Activated CD4-positive, alpha-beta memory T cell treated with anti-CD3 and anti-CD28 coated beads, Interleukin-2, amount 10 ng/mL, durations not matched to agents 7 days and 5 days (primary cell): ENCODE results near the gene GULP1. TPM values are rescaled to one million over a fixed set of nuclear protein-coding genes. Genes with fewer than 3 reads are reported as not detected.
"Not testable (repeated sequence)": the region's sequence is repeated elsewhere in the genome, so short reads cannot be mapped to it uniquely, and the experiment has no call there.

Experiments used
- CTCF ChIA-PET: fragments of 350-600 bp; sonication (Branson Sonifier 250); formaldehyde crosslinking; loops from one replicate; lab custom pipeline; 2021; ENCODE audit warnings: antibody characterized with exemption, inconsistent platforms; lab: Charles Lee
- POLR2A ChIA-PET: fragments of 350-600 bp; sonication (Branson Sonifier 250); formaldehyde crosslinking; loops from one replicate; lab custom pipeline; 2021; ENCODE audit warnings: antibody characterized with exemption; lab: Charles Lee
- DNase-seq: peaks from one replicate; pipeline ENCODE4 v3.0.0-alpha.2; 2020
- H3K27ac Mint-ChIP-seq: one replicate; pipeline ENCODE4 v1.8.0; 2021; ENCODE audit warnings: mild to moderate bottlenecking, mixed read lengths
- H3K27me3 Mint-ChIP-seq: one replicate; pipeline ENCODE4 v1.8.0; 2021; ENCODE audit warnings: mixed read lengths
- H3K36me3 Mint-ChIP-seq: one replicate; pipeline ENCODE4 v1.8.0; 2021; ENCODE audit warnings: low read depth, mixed read lengths
- H3K4me1 Mint-ChIP-seq: one replicate; pipeline ENCODE4 v1.8.0; 2021; ENCODE audit warnings: mixed read lengths
- H3K4me3 Mint-ChIP-seq: one replicate; pipeline ENCODE4 v1.8.0; 2021; ENCODE audit warnings: mild to moderate bottlenecking, mixed read lengths
- H3K9me3 Mint-ChIP-seq: one replicate; pipeline ENCODE4 v1.8.0; 2021; ENCODE audit warnings: mixed read lengths
- total RNA-seq, 2 experiments: library from RNA; stranded (reverse); gene quantifications; one replicate each; pipeline ENCODE4 v1.2.3, GENCODE V29; 2021

The GULP1 gene
- total RNA-seq, 2 experiments from 2014 or later, result not detected

GRCh38 chr2:188277786-188278185 is 13.9 kb upstream of the GULP1 start:
- no peaks in the 10 kb centered on the region for H3K27me3 Mint-ChIP-seq
- H3K9me3 Mint-ChIP-seq, result peaks cover 1% of the 10 kb centered on the region
- no peaks in the 10 kb centered on the region for H3K36me3 Mint-ChIP-seq
- H3K27ac Mint-ChIP-seq, result no peak overlapping the region
- no peak overlapping the region for H3K4me3 Mint-ChIP-seq
- POLR2A ChIA-PET, result no interaction called here
- CTCF ChIA-PET, result no interaction called here
- H3K4me1 Mint-ChIP-seq, result no peaks in the 10 kb centered on the region
- DNase-seq, result no peak

GRCh38 chr2:188278388-188279092 is 13.1 kb upstream of the GULP1 start:
- Mint-ChIP-seq H3K36me3 (no peaks in the 10 kb centered on the region), H3K9me3 (peaks cover 4% of the 10 kb centered on the region), H3K27me3 (no peaks in the 10 kb centered on the region), H3K4me3 (no peak overlapping the region), H3K27ac (no peak overlapping the region), H3K4me1 (no peaks in the 10 kb centered on the region)
- ChIA-PET POLR2A (no interaction called here), CTCF (no interaction called here)
- DNase-seq, result no peak

- POLR2A ChIA-PET, result no interaction called here
- CTCF ChIA-PET, result no interaction called here
- no peaks in the 10 kb centered on the region for H3K27me3 Mint-ChIP-seq
- no peak for DNase-seq
- H3K36me3 Mint-ChIP-seq, result no peaks in the 10 kb centered on the region
- no peaks in the 10 kb centered on the region for H3K4me1 Mint-ChIP-seq
- no peak overlapping the region for H3K4me3 Mint-ChIP-seq
- H3K9me3 Mint-ChIP-seq, result peaks cover 4% of the 10 kb centered on the region
- no peak overlapping the region for H3K27ac Mint-ChIP-seq
Observed at GRCh38 chr2:188279093-188279445, 12.6 kb upstream of the GULP1 start.

GRCh38 chr2:188280811-188281222 is 10.9 kb upstream of the GULP1 start:
- H3K4me3 Mint-ChIP-seq, result no peak overlapping the region
- no peaks in the 10 kb centered on the region for H3K36me3 Mint-ChIP-seq
- POLR2A ChIA-PET, result no interaction called here
- CTCF ChIA-PET, result no interaction called here
- DNase-seq, result no peak
- no peaks in the 10 kb centered on the region for H3K4me1 Mint-ChIP-seq
- peaks cover 4% of the 10 kb centered on the region for H3K9me3 Mint-ChIP-seq
- H3K27ac Mint-ChIP-seq, result no peak overlapping the region
- no peaks in the 10 kb centered on the region for H3K27me3 Mint-ChIP-seq

GRCh38 chr2:188282907-188283306 is 8.8 kb upstream of the GULP1 start:
- Mint-ChIP-seq H3K9me3 (peaks cover 4% of the 10 kb centered on the region), H3K27me3 (no peaks in the 10 kb centered on the region), H3K4me3 (no peak overlapping the region), H3K4me1 (no peaks in the 10 kb centered on the region), H3K36me3 (no peaks in the 10 kb centered on the region), H3K27ac (no peak overlapping the region)
- no peak for DNase-seq
- POLR2A ChIA-PET, result no interaction called here
- CTCF ChIA-PET, result no interaction called here

GRCh38 chr2:188284251-188284650 is 7.4 kb upstream of the GULP1 start:
- H3K4me1 Mint-ChIP-seq, H3K27ac Mint-ChIP-seq, H3K36me3 Mint-ChIP-seq, H3K4me3 Mint-ChIP-seq, POLR2A ChIA-PET, DNase-seq, H3K27me3 Mint-ChIP-seq, H3K9me3 Mint-ChIP-seq, CTCF ChIA-PET: not testable (repeated sequence)

GRCh38 chr2:188285049-188285448 is 6.6 kb upstream of the GULP1 start:
- Mint-ChIP-seq H3K9me3 (peaks cover 4% of the 10 kb centered on the region), H3K4me1 (no peaks in the 10 kb centered on the region), H3K36me3 (no peaks in the 10 kb centered on the region), H3K27me3 (peaks cover 1% of the 10 kb centered on the region), H3K27ac (no peak overlapping the region), H3K4me3 (no peak overlapping the region)
- no peak for DNase-seq
- ChIA-PET CTCF (no interaction called here), POLR2A (no interaction called here)

GRCh38 chr2:188285774-188286173 is 5.9 kb upstream of the GULP1 start:
- no peak overlapping the region for H3K27ac Mint-ChIP-seq
- no peak overlapping the region for H3K4me3 Mint-ChIP-seq
- H3K36me3 Mint-ChIP-seq, result no peaks in the 10 kb centered on the region
- H3K27me3 Mint-ChIP-seq, result peaks cover 2% of the 10 kb centered on the region
- ChIA-PET CTCF (no interaction called here), POLR2A (no interaction called here)
- peaks cover 4% of the 10 kb centered on the region for H3K9me3 Mint-ChIP-seq
- DNase-seq, result no peak
- H3K4me1 Mint-ChIP-seq, result no peaks in the 10 kb centered on the region

- CTCF ChIA-PET, result no interaction called here
Observed at GRCh38 chr2:188291142-188291616, 495 bp upstream of the GULP1 start.

GRCh38 chr2:188292348-188293239 is 920 bp downstream of the GULP1 start:
- no peak for DNase-seq
- POLR2A ChIA-PET, result no interaction called here
- H3K27ac Mint-ChIP-seq, result no peak overlapping the region
- H3K4me3 Mint-ChIP-seq, result no peak overlapping the region
- H3K4me1 Mint-ChIP-seq, result peaks cover 4% of the 10 kb centered on the region
- CTCF ChIA-PET, result interaction anchor here (1.2 kb wide), 1 partner anchor 25 kb away, joined by 4 read pairs; no protein-coding TSS in a partner anchor
- H3K9me3 Mint-ChIP-seq, result no peaks in the 10 kb centered on the region
- no peaks in the 10 kb centered on the region for H3K36me3 Mint-ChIP-seq
- H3K27me3 Mint-ChIP-seq, result peaks cover 31% of the 10 kb centered on the region

More at GRCh38 chr2:188291142-188291616, 495 bp upstream of the GULP1 start:
- no peak for DNase-seq
- Mint-ChIP-seq H3K9me3 (no peaks in the 10 kb centered on the region), H3K27me3 (peaks cover 31% of the 10 kb centered on the region), H3K4me3 (no peak overlapping the region), H3K4me1 (peaks cover 4% of the 10 kb centered on the region), H3K27ac (no peak overlapping the region), H3K36me3 (no peaks in the 10 kb centered on the region)
- POLR2A ChIA-PET, result no interaction called here

- no peaks in the 10 kb centered on the region for H3K9me3 Mint-ChIP-seq
- POLR2A ChIA-PET, result no interaction called here
- H3K4me3 Mint-ChIP-seq, result no peak overlapping the region
- H3K4me1 Mint-ChIP-seq, result peaks cover 4% of the 10 kb centered on the region
- CTCF ChIA-PET, result interaction anchor here (1.2 kb wide), 1 partner anchor 26 kb away, joined by 4 read pairs; no protein-coding TSS in a partner anchor
- no peak for DNase-seq
- no peak overlapping the region for H3K27ac Mint-ChIP-seq
- peaks cover 31% of the 10 kb centered on the region for H3K27me3 Mint-ChIP-seq
- H3K36me3 Mint-ChIP-seq, result no peaks in the 10 kb centered on the region
Observed at GRCh38 chr2:188293601-188294351, 2.1 kb downstream of the GULP1 start.

GRCh38 chr2:188294352-188294926 is 2.8 kb downstream of the GULP1 start:
- DNase-seq, result no peak
- peaks cover 4% of the 10 kb centered on the region for H3K4me1 Mint-ChIP-seq
- peaks cover 31% of the 10 kb centered on the region for H3K27me3 Mint-ChIP-seq
- ChIA-PET CTCF (no interaction called here), POLR2A (no interaction called here)
- no peak overlapping the region for H3K4me3 Mint-ChIP-seq
- H3K27ac Mint-ChIP-seq, result no peak overlapping the region
- no peaks in the 10 kb centered on the region for H3K36me3 Mint-ChIP-seq
- H3K9me3 Mint-ChIP-seq, result no peaks in the 10 kb centered on the region
